Measurements from ENCODE around the gene RCL1.

Gene RCL1, protein sequence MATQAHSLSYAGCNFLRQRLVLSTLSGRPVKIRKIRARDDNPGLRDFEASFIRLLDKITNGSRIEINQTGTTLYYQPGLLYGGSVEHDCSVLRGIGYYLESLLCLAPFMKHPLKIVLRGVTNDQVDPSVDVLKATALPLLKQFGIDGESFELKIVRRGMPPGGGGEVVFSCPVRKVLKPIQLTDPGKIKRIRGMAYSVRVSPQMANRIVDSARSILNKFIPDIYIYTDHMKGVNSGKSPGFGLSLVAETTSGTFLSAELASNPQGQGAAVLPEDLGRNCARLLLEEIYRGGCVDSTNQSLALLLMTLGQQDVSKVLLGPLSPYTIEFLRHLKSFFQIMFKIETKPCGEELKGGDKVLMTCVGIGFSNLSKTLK

DNA sequence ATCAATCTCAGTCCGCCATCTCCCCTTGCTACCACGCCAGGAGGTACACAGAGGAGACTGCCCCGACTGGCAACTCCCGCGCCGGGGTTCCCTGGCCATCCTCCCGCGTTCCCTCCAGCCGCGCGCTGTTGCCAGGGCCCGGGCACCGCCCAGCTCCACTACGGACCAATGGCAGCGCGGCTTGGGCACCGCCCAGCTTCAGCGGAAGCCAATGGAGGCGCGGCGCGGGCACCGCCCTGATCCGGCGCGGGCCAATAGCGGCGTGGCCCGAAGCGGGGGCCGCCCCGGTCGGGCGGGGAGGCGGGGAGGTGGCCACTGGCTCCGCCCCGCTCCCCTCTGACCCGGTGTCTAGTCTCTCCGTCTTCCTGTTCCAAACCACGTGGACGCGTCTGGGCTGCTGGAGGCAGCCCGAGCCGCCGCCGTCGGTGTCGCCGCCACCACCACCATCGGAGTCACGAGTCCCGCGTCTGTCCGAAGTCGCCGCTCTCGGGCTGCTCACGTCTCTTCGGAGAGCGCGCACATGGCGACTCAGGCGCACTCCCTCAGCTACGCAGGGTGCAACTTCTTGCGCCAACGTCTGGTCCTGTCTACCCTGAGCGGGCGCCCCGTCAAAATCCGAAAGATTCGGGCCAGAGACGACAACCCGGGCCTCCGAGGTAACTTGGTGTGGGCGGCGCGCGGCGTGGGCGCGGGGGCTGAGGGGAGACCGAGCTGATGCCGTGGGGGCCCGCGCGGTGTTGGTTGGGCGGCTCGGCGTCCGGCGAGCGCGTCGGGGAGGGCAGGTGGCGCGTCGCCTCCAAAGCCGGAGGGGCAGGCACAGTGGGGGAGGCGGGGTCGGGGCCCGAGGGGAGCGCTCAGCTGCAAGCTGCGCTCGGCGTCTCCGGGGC, at the start of gene RCL1:
RCL1 (plus strand) TSS at position 373 of the 887 bp plus-strand sequence; CDS start at position 521, 148 bp downstream.
- TF ChIP-seq GATA3 (IDR thresholded peaks at IDR 0.05; ENCODE audit: low read depth, low read length), result no peak
- no peak for TF ChIP-seq GATA2 (IDR thresholded peaks at IDR 0.05; ENCODE audit: low read depth, low read length)

DNA sequence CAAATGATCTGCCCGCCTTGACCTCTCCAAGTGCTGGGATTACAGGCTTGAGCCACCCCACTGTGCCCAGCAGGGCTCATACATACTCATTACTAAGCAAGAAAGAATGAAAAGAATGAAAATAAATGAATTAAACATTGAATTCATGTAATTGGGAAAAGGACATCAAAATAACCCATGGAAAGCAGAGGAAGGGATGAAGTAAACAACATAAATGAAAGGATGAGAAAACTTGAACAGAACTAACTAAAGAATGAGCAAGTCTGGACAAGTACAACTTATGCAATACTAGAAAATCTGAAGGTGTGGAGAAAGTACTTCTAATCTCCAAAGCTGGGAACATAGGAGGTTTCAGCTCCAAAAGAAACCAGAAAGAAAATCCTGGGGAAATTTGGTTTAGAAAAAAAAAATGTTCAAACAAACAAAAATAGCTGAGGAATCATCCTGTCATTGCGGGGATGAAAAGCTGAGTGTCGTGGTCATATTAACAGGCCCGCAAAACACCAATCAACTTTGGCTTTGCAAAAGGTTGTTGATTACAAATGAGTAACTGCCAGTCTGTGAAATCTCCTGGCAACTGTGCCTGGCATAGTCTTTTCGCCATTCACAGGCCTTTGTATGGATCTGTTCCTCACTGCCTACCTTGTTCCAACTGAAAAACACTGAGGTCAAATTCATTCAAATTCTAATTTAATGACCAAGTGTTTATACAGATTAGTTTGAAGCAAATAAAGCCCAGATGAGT, 49.4 kb upstream of the RCL1 start:
- no peak for TF ChIP-seq GATA3 (IDR thresholded peaks at IDR 0.05; ENCODE audit: low read depth, low read length)
- no peak for TF ChIP-seq GATA2 (IDR thresholded peaks at IDR 0.05; ENCODE audit: low read depth, low read length)

DNA sequence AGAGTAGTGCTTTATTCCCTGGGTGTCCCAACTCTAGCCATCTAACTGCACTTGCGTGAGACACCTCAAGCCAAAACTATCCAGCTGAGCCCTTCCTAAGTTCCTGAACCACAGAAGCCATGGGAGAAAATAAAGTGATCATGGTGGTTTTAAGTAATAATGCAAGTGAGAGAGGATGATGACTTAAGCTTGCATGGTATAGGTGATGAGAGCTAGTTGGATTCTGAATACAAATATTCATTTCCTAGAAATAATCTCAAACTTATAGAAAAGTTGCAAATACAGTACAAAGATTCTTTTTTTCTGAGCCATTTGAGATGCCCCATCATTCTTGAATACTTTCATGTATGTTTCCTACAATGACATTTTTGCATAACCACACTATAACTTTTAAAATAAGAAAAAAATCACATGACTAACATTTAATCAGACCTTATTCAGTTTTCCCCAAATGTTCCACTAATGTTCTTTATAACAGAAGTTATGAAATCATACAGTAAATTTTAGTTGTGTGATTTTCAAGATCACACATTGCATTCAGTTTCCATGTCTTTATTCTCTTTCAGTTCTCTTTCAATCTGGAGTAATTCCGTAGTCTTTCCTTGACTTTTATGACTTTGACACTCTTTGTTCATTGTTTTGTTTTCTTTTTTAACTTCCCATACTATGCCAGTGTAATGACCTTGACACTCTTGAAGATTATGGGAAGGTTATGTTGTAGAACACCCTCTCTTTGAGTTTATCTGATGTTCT, 46.3 kb upstream of the RCL1 start:
- no peak for TF ChIP-seq GATA2 (IDR thresholded peaks at IDR 0.05; ENCODE audit: low read depth, low read length)
- TF ChIP-seq GATA3 (IDR thresholded peaks at IDR 0.05; ENCODE audit: low read depth, low read length), result no peak

DNA sequence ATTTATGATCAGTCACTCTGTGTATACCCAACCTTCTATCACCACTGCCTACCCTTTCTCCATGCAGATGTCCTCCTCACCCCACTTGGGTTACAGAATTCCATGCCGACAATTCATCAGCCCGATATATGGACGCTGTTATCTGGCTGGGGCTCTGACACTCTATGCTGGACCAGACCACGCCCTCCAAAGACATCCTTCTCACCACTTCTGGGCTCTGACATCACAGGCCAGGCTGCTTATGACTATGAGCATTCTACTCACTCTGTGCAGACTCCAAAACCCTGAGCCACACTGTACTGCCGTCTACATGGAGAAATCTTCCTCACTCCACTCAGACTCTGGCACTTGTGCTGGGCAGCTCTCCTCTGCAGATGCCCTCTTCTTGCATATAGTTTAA, 44.1 kb upstream of the RCL1 start:
- TF ChIP-seq GATA2 (IDR thresholded peaks at IDR 0.05; ENCODE audit: low read depth, low read length), result no peak
- no peak for TF ChIP-seq GATA3 (IDR thresholded peaks at IDR 0.05; ENCODE audit: low read depth, low read length)

DNA sequence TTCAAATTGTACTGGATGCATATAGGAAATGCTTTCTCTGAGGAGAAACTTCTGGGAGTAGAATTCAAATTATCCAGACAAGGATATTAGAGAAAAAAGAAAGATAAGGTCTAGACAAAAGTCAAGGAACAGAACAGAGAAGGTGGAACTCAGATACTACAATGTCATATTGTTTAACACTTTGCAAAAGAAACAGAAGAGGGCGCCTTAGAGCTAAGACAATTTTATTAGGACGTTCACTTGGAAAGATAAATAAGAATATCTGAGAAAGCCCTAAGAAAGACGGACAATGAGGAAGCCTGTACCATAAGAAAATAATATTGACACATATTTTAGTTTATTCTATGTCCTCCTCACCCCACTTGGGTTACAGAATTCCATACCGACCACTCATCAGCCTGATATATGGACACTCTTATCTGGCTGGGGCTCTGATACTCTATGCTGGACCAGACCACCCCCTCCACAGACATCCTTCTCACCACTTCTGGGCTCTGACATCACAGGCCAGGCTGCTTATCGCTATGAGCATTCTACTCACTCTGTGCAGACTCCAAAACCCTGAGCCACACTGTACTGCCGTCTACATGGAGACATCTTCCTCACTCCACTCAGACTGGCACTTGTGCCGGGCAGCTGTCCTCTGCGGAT, 42.6 kb upstream of the RCL1 start:
- TF ChIP-seq GATA2 (IDR thresholded peaks at IDR 0.05; ENCODE audit: low read depth, low read length) (no peak), GATA3 (IDR thresholded peaks at IDR 0.05; ENCODE audit: low read depth, low read length) (no peak)

DNA sequence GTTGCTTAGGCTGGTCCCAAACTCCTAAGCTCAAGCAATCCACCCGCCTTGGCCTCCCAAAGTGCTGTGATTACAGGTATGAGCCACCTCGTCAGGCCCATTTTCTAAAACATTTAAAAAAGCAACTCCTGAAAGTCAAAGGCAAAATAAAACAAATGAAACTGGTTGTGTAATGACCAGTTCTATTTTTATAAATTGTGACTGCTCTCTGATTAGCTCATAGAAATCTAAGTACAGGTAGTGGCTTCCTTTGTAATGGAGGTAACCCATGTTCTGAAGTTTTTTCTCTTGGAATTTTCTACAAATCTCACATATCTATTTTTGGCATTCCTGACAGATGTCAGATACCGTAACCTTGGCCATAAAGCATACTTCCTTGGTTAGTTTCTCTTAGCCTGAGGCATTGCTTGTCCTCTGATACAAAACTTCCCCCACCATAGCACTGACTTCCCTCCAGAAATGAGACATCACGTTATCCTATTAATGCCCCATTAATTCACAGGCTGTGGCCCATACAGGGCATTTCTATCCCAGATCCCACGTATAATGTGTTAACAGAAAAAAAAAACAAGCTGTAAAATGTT, 37.6 kb upstream of the RCL1 start:
- TF ChIP-seq GATA2 (IDR thresholded peaks at IDR 0.05; ENCODE audit: low read depth, low read length), result no peak
- no peak for TF ChIP-seq GATA3 (IDR thresholded peaks at IDR 0.05; ENCODE audit: low read depth, low read length)

DNA sequence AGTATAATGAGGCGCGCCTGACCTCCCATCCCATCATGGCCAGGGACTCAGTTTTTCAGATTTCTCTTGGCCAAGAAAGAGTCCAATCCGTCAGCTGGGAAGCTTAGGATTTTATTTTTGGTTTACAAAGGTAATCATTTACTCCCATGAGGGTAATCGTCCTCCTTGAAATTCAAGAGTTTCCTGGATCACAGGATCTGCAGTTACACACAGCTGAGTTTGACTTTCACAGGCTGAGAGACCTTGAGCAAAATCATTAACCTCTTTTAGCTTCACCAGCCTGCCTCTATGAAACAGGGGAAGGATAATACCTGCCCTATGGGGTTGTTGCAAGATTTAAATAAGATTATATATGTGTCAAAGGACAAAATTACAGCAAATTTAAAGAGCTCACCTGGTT, 36.3 kb upstream of the RCL1 start:
- TF ChIP-seq GATA2 (IDR thresholded peaks at IDR 0.05; ENCODE audit: low read depth, low read length) (no peak), GATA3 (IDR thresholded peaks at IDR 0.05; ENCODE audit: low read depth, low read length) (no peak)

DNA sequence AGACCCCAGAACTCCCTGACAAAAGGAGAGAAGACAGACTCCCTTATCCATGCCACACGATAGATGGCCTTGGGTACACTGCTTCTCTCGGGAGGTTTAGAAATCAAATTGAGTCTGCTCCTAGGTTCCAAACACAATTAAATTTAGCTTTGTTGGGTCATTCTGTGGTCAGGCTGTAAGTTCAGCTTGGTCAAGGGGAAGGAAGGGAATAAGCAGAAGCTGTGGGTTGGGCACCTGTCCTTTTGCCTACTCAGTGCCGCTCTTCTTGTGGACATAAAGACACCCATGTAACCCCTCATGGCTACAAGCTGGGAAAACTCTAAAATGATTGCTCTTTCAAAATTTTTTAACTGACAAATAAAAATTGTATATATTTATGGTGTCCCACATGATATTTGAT, 32.6 kb upstream of the RCL1 start:
- no peak for TF ChIP-seq GATA2 (IDR thresholded peaks at IDR 0.05; ENCODE audit: low read depth, low read length)
- no peak for TF ChIP-seq GATA3 (IDR thresholded peaks at IDR 0.05; ENCODE audit: low read depth, low read length)

DNA sequence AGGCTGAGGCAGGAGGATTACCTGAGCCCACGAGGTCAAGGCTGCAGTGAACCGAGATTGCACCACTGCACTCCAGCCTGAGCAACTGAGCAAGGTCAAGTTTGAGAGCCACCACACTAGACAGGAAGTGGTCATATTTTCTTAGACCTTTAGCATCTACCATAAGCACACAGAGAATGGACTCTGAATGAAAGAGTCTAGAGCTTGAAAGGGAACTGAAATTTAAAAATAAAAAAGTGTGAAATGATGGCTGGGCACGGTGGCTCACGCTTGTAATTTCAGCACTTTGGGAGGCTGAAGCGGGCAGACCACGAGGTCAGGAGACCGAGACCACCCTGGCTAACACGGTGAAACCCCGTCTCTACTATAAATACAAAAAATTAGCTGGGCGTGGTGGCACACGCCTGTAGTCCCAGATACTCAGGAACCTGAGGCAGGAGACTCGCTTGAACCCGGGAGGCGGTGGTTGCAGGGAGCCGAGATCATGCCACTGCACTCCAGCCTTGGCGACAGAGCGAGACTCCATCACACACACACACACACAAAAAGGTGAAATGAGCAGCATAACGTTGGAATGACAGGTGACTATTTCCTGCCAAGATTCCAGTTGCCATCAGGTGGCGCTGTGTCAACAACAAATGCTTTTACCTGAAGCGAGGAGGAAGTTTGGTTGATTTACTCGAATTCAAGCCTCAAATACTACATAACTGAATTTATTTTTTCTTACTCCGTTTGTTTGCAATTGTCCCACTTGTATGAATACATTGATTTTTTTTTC, 30.4 kb upstream of the RCL1 start:
- TF ChIP-seq GATA3 (IDR thresholded peaks at IDR 0.05; ENCODE audit: low read depth, low read length) (no peak), GATA2 (IDR thresholded peaks at IDR 0.05; ENCODE audit: low read depth, low read length) (no peak)

DNA sequence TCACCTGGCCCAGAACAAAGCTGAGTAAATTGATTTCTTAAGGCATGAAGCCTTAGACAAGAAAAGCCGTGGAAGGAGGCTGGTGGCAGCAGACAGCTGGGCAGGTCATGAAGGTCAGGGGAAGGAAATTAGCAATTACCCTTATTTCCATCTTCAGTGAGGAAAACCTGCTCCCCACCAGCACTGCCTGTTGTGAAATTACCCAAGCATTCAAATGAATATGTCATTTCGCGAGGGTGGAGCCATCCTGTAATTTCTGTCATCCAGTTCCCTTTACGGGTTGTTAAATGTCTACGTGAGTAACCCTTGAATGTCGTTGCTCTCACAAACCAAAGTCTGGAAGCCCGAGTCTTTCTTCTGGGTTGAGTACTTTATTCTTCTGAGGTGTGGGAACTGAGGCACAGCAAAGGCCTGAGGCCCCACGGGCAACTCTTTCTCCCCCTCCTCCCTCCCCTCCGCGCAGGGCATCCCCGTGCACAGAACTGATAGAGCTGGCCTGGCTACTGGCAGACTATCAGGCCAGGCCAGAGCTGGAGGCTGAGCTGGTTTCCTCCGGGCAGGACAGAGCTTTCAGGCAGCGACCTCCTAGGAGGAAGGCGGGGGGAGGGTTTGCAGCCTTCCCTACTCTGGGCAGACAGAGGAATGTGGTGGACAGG, 29.7 kb upstream of the RCL1 start:
- TF ChIP-seq GATA2 (IDR thresholded peaks at IDR 0.05; ENCODE audit: low read depth, low read length) (no peak), GATA3 (IDR thresholded peaks at IDR 0.05; ENCODE audit: low read depth, low read length) (no peak)

DNA sequence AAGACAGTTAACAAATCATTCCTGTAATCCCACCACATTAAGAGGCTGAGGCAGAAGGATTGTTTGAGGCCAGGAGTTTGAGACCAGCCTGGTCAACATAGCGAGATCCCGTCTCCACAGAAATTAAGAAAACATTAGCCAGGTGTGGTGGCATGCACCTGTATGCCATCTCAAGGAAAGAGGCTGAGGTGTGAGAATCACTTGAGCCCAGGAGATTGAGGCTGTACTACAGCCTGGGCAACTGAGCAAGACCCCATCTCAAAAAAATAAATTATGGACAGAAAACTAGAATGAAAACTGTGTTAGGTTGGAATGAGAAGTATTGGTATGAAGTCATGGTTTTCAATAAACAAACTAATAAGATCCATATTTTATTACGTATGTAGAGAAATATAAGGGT, 28.7 kb upstream of the RCL1 start:
- TF ChIP-seq GATA2 (IDR thresholded peaks at IDR 0.05; ENCODE audit: low read depth, low read length) (no peak), GATA3 (IDR thresholded peaks at IDR 0.05; ENCODE audit: low read depth, low read length) (no peak)

All from SH-SY5Y (cell line).